ENCODE data around the gene FMN2.

FMN2 gene

GRCh38 chr1:240170266-240170665 is 78.6 kb downstream of the FMN2 start:
- TF ChIP-seq REST (IDR thresholded peaks at IDR 0.05; ENCODE audit: insufficient replicate concordance, low read depth): no peak
- TF ChIP-seq POLR2AphosphoS5 (IDR thresholded peaks at IDR 0.05; ENCODE audit: low read depth): no peak
- TF ChIP-seq GABPA (IDR thresholded peaks at IDR 0.05; ENCODE audit: low read depth): no peak
- no peak for TF ChIP-seq SPI1 (IDR thresholded peaks at IDR 0.05; ENCODE audit: borderline replicate concordance, low read depth)
- no peak for TF ChIP-seq CTCF (IDR thresholded peaks at IDR 0.05; ENCODE audit: insufficient read depth, low read length)
- H3K27me3 ChIP-seq (ENCODE audit: insufficient read depth, poor library complexity, severe bottlenecking): no peaks in the 10 kb centered on the region
- H3K4me3 ChIP-seq (replicated peaks; ENCODE audit: insufficient read depth, low read length): no peak overlapping the region
- H3K27ac ChIP-seq (replicated peaks): no peak overlapping the region
- DNase-seq (ENCODE audit: low read depth in 1 of 2, low spot score in 1 of 2): no peak

DNA sequence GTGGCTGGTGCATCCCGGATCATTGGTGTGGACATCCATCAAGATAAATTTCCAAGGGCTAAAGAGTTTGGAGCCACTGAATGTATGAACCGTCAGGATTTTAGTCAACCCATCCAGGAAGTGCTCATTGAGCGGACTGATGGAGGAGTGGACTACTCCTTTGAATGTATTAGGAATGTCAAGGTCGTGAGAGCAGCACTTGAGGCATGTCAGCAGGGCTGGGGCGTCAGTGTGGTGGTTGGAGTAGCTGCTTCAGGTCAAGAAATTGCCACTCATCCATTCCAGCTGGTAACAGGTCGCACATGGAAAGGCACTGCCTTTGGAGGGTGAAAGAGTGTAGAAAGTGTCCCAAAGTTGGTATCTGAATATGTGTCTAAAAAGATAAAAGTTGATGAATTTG is 79.1 kb downstream of the FMN2 start:
- TF ChIP-seq GABPA (IDR thresholded peaks at IDR 0.05; ENCODE audit: low read depth) (no peak), REST (IDR thresholded peaks at IDR 0.05; ENCODE audit: insufficient replicate concordance, low read depth) (no peak), SPI1 (IDR thresholded peaks at IDR 0.05; ENCODE audit: borderline replicate concordance, low read depth) (no peak)
- no peaks in the 10 kb centered on the region for H3K27me3 ChIP-seq (ENCODE audit: insufficient read depth, poor library complexity, severe bottlenecking)

GRCh38 chr1:240171907-240172306 is 80.2 kb downstream of the FMN2 start:
- TF ChIP-seq REST (IDR thresholded peaks at IDR 0.05; ENCODE audit: insufficient replicate concordance, low read depth) (no peak), SPI1 (IDR thresholded peaks at IDR 0.05; ENCODE audit: borderline replicate concordance, low read depth) (no peak), POLR2AphosphoS5 (IDR thresholded peaks at IDR 0.05; ENCODE audit: low read depth) (no peak), CTCF (IDR thresholded peaks at IDR 0.05; ENCODE audit: insufficient read depth, low read length) (no peak), GABPA (IDR thresholded peaks at IDR 0.05; ENCODE audit: low read depth) (no peak)
- Histone ChIP-seq H3K27ac (replicated peaks) (no peak overlapping the region), H3K4me3 (replicated peaks; ENCODE audit: insufficient read depth, low read length) (no peak overlapping the region), H3K27me3 (ENCODE audit: insufficient read depth, poor library complexity, severe bottlenecking) (no peaks in the 10 kb centered on the region)
- no peak for DNase-seq (ENCODE audit: low read depth in 1 of 2, low spot score in 1 of 2)

More for the DNA sequence above, 79.1 kb downstream of the FMN2 start:
- Histone ChIP-seq H3K27ac (replicated peaks) (no peak overlapping the region), H3K4me3 (replicated peaks; ENCODE audit: insufficient read depth, low read length) (no peak overlapping the region)
- no peak for DNase-seq (ENCODE audit: low read depth in 1 of 2, low spot score in 1 of 2)
